Stimulated activated CD4-positive, alpha-beta T cell treated with anti-CD3 and anti-CD28 coated beads, Interleukin-12 subunit alpha, Interleukin-12 subunit beta, amount 100 ng/mL, for 24 hours (primary cell): Measurements from ENCODE around the gene TRIP10.
"Not testable (repeated sequence)": the region's sequence is repeated elsewhere in the genome, so short reads cannot be mapped to it uniquely, and the experiment has no call there.

Source experiments
- DNase-seq, 2 experiments: peaks; one replicate each; pipeline ENCODE4 v3.0.0-alpha.2; 2020; ENCODE audit warnings: low read depth in 2 of 2

Gene TRIP10

GRCh38 chr19:6796278-6796677 lies 56.8 kb downstream of the TRIP10 start:
- no peak for DNase-seq

GRCh38 chr19:6797646-6798045 lies 58.2 kb downstream of the TRIP10 start:
- no peak for DNase-seq

GRCh38 chr19:6800160-6800790 lies 60.8 kb downstream of the TRIP10 start:
- DNase-seq: not testable (repeated sequence)

GRCh38 chr19:6800991-6801484 lies 61.6 kb downstream of the TRIP10 start:
- no peak for DNase-seq
